PC-3 (cell line): Measurements from ENCODE around the gene MSMP.

Source experiments
- CTCF ChIP-seq: fragments of 300-600 bp; sonication (generic); conservative IDR thresholded peaks from 2 replicates; pipeline ENCODE4 v1.5.1; 2017; ENCODE audit warnings: antibody characterized with exemption, low read depth, mild to moderate bottlenecking, low read length
- EZH2 ChIP-seq: fragments of 300-600 bp; sonication (generic); IDR thresholded peaks from one replicate; pipeline ENCODE4 v1.6.1; 2017; ENCODE audit warnings: antibody characterized with exemption, mild to moderate bottlenecking, low read length; ENCODE audit not compliant: unreplicated experiment

- TF ChIP-seq CTCF (no peak), EZH2 (no peak)
Measured at GRCh38 chr9:35714579-35715252, 39.4 kb downstream of the MSMP start.
